Measurements from ENCODE around the gene RHBDL3. TPM values are rescaled to one million over a fixed set of nuclear protein-coding genes. Genes with fewer than 3 reads are reported as not detected.

Gene RHBDL3
- total RNA-seq, 1 experiment from 2014 or later, result not detected

GRCh38 chr17:32226886-32227285 lies 38.7 kb upstream of the RHBDL3 start:
- POLR2A ChIA-PET (ENCODE audit: unreplicated experiment), result no interaction called here
- H3K36me3 ChIP-seq (ENCODE audit: low read depth), result no peaks in the 10 kb centered on the region
- no peaks in the 10 kb centered on the region for H3K9me3 ChIP-seq (ENCODE audit: insufficient read depth, low read depth)
- intact Hi-C loops (cut with micrococcal nuclease; ENCODE audit: unreplicated experiment), result no loop called here
- CTCF ChIA-PET, result no interaction called here
- no TSS peak for BruUV-seq (replicated peaks)
- no peak overlapping the region for H3K27ac ChIP-seq
- DNase-seq, result no peak
- 0 out of 2 replicates have a peak, but pooled peaks cover 4% of the 10 kb centered on the region for H3F3A ChIP-seq (ENCODE audit: insufficient read depth, low read depth)
- no peak overlapping the region for H3K4me2 ChIP-seq
- no peak overlapping the region for H2AFZ ChIP-seq
- no peaks in the 10 kb centered on the region for H3K9me2 ChIP-seq (ENCODE audit: insufficient read depth)
- TF ChIP-seq EZH2 (IDR thresholded peaks at IDR 0.05; ENCODE audit: low read depth), result no peak
- no peak for TF ChIP-seq CTCF (conservative IDR thresholded peaks at IDR 0.05)
- no peaks in the 10 kb centered on the region for H4K20me1 ChIP-seq (ENCODE audit: insufficient read depth)
- no peak overlapping the region for H3K4me3 ChIP-seq
- no peaks in the 10 kb centered on the region for H3K79me2 ChIP-seq (ENCODE audit: low read depth)
- H3K4me1 ChIP-seq (replicated peaks; ENCODE audit: insufficient read depth), result no peaks in the 10 kb centered on the region
- no peaks in the 10 kb centered on the region for H3K27me3 ChIP-seq (ENCODE audit: insufficient read depth, low read depth)

- Histone ChIP-seq H3K9me3 (ENCODE audit: insufficient read depth, low read depth) (no peaks in the 10 kb centered on the region), H3K36me3 (ENCODE audit: low read depth) (no peaks in the 10 kb centered on the region), H3F3A (ENCODE audit: insufficient read depth, low read depth) (0 out of 2 replicates have a peak, but pooled peaks cover 4% of the 10 kb centered on the region), H3K4me3 (no peak overlapping the region), H2AFZ (no peak overlapping the region), H3K79me2 (ENCODE audit: low read depth) (no peaks in the 10 kb centered on the region), H3K9me2 (ENCODE audit: insufficient read depth) (no peaks in the 10 kb centered on the region), H4K20me1 (ENCODE audit: insufficient read depth) (no peaks in the 10 kb centered on the region), H3K4me1 (replicated peaks; ENCODE audit: insufficient read depth) (no peaks in the 10 kb centered on the region), H3K27me3 (ENCODE audit: insufficient read depth, low read depth) (no peaks in the 10 kb centered on the region), H3K27ac (no peak overlapping the region), H3K4me2 (no peak overlapping the region)
- ChIA-PET POLR2A (ENCODE audit: unreplicated experiment) (no interaction called here), CTCF (no interaction called here)
- intact Hi-C loops (cut with micrococcal nuclease; ENCODE audit: unreplicated experiment), result no loop called here
- no TSS peak for BruUV-seq (replicated peaks)
- no peak for DNase-seq
- TF ChIP-seq CTCF (conservative IDR thresholded peaks at IDR 0.05) (no peak), EZH2 (IDR thresholded peaks at IDR 0.05; ENCODE audit: low read depth) (no peak)
These were observed 37.7 kb upstream of the RHBDL3 start for GRCh38 chr17:32227910-32228309.

- Histone ChIP-seq H3K4me3 (no peak overlapping the region), H3K4me1 (replicated peaks; ENCODE audit: insufficient read depth) (no peaks in the 10 kb centered on the region), H3K27me3 (ENCODE audit: insufficient read depth, low read depth) (no peaks in the 10 kb centered on the region), H3F3A (ENCODE audit: insufficient read depth, low read depth) (no peaks in the 10 kb centered on the region), H3K4me2 (no peak overlapping the region), H3K36me3 (ENCODE audit: low read depth) (no peaks in the 10 kb centered on the region), H3K9me3 (ENCODE audit: insufficient read depth, low read depth) (no peaks in the 10 kb centered on the region), H3K27ac (no peak overlapping the region), H3K9me2 (ENCODE audit: insufficient read depth) (no peaks in the 10 kb centered on the region), H3K79me2 (ENCODE audit: low read depth) (no peaks in the 10 kb centered on the region), H2AFZ (no peak overlapping the region), H4K20me1 (ENCODE audit: insufficient read depth) (no peaks in the 10 kb centered on the region)
- TF ChIP-seq CTCF (conservative IDR thresholded peaks at IDR 0.05) (no peak), EZH2 (IDR thresholded peaks at IDR 0.05; ENCODE audit: low read depth) (no peak)
- DNase-seq, result no peak
- POLR2A ChIA-PET (ENCODE audit: unreplicated experiment), result no interaction called here
- intact Hi-C loops (cut with micrococcal nuclease; ENCODE audit: unreplicated experiment), result no loop called here
- BruUV-seq (replicated peaks), result no TSS peak
- CTCF ChIA-PET, result no interaction called here
These were observed 30.0 kb upstream of the RHBDL3 start for GRCh38 chr17:32235588-32235987.

Measured in PC-9 (cell line).